ENCODE measurements around the gene EFS.

- no peak for TF ChIP-seq POLR2A (IDR thresholded peaks at IDR 0.05; ENCODE audit: extremely low read depth, insufficient read length)
- TF ChIP-seq, protein P1, sequence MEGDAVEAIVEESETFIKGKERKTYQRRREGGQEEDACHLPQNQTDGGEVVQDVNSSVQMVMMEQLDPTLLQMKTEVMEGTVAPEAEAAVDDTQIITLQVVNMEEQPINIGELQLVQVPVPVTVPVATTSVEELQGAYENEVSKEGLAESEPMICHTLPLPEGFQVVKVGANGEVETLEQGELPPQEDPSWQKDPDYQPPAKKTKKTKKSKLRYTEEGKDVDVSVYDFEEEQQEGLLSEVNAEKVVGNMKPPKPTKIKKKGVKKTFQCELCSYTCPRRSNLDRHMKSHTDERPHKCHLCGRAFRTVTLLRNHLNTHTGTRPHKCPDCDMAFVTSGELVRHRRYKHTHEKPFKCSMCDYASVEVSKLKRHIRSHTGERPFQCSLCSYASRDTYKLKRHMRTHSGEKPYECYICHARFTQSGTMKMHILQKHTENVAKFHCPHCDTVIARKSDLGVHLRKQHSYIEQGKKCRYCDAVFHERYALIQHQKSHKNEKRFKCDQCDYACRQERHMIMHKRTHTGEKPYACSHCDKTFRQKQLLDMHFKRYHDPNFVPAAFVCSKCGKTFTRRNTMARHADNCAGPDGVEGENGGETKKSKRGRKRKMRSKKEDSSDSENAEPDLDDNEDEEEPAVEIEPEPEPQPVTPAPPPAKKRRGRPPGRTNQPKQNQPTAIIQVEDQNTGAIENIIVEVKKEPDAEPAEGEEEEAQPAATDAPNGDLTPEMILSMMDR (IDR thresholded peaks at IDR 0.05; ENCODE audit: low read depth, low read length), result no peak
These were observed 1.5 kb upstream of the EFS start for GRCh38 chr14:23366426-23366921.
